GM18502 (cell line): ENCODE data around the gene ZNF136.

Experiments
- ATAC-seq: cut with Tn5 transposase; IDR thresholded peaks from one replicate; pipeline ENCODE4 v1.9.1; 2021; ENCODE audit warnings: mild to moderate bottlenecking; ENCODE audit not compliant: unreplicated experiment, poor library complexity

Gene ZNF136

GRCh38 chr19:12187625-12188024, 24.7 kb downstream of the ZNF136 start:
- ATAC-seq: no peak

GRCh38 chr19:12194827-12195731, 32.2 kb downstream of the ZNF136 start:
- ATAC-seq: no peak

DNA sequence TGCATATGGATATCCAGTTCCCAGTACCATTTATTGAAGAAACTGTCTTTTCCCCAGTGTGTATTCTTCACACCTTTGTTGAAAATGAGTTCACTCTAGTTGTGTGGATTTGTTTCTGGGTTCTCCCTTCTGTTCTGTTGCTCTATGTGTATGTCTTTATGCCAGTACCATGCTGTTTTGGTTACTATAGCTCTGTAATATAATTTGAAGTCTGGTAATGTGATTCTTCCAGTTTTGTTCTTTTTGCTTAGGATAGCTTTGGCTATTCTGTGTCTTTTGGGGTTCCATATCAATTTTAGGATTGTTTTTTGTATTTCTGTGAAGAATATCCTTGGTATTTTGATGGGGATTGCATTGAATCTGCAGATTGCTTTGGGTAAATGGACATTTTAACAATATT, 35.2 kb downstream of the ZNF136 start:
- no peak for ATAC-seq

- ATAC-seq: no peak
These were observed 37.0 kb downstream of the ZNF136 start for GRCh38 chr19:12199757-12200419.

- no peak for ATAC-seq
These were observed 39.4 kb downstream of the ZNF136 start for GRCh38 chr19:12202250-12202649.

- no peak for ATAC-seq
These were observed 42.4 kb downstream of the ZNF136 start for GRCh38 chr19:12205296-12205695.

GRCh38 chr19:12208221-12208620, 45.3 kb downstream of the ZNF136 start:
- ATAC-seq: no peak

GRCh38 chr19:12217332-12217731, 54.4 kb downstream of the ZNF136 start:
- ATAC-seq: no peak

GRCh38 chr19:12222980-12223630, 60.2 kb downstream of the ZNF136 start:
- ATAC-seq: no peak

- ATAC-seq: no peak
These were observed 61.8 kb downstream of the ZNF136 start for GRCh38 chr19:12224676-12225075.

DNA sequence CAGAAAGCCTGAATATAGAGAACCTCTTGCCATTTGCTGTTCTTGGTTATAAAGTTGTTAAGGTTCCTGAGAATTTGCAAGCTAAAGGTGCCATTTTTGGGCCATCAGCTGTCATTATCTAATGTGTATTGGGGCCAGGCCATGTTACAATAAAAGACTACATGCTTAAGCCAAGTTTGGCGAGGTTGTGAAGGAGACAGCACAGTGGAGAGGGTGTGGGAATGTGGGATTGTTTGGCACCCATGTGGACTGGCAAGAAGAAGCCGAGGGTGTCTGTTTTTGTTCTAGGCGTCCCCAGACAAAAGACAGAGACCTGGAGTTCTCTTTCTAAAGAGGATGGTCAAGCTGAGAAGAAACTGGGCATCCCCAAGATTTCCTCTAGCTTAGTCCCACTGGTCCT, 67.1 kb downstream of the ZNF136 start:
- no peak for ATAC-seq

GRCh38 chr19:12230751-12231733, 68.1 kb downstream of the ZNF136 start:
- ATAC-seq: no peak

- no peak for ATAC-seq
These were observed 70.1 kb downstream of the ZNF136 start for GRCh38 chr19:12232961-12233360.

DNA sequence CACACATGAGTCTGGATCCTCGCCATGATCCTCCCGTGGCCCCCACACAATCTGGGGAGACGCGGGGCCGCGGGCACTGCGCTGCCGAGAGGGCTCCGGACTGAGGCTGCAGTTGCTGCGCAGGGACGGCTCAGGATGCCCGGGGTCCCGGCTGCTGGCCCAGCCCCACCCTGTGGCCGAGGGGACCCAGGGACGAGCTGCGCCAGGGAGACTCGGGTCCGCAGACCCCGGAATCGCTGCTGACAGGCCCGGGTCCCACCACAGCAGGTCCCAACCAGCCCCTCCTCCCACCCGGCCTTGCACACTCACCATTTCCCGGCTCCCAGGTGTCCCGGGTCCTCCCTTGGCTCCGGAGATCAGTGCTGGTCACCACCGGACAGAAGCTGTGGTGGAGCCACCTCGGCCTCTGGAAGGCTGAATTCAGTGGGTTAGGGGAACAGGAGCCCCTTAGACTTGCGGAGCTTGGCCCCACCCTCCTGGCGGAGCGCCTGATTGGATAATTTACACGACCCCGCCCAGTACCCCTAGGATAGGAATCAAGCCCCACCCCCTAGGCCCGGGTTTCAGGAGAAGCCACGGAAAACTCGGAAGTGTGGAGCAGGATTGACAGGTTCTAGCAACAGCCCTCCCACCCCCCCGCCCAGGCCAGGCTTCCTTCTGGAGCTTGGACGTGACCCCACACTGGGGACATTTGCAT, 74.4 kb downstream of the ZNF136 start:
- ATAC-seq: no peak
